GM12801 (cell line): ENCODE measurements around the gene NKAPD1.

Experiments
- TF ChIP-seq, protein P1 (sequence below): IDR thresholded peaks from one replicate; pipeline ENCODE4 v1.5.1; 2011; ENCODE audit warnings: control low read depth; ENCODE audit not compliant: insufficient read length; ENCODE audit errors: extremely low read depth

Gene NKAPD1

DNA sequence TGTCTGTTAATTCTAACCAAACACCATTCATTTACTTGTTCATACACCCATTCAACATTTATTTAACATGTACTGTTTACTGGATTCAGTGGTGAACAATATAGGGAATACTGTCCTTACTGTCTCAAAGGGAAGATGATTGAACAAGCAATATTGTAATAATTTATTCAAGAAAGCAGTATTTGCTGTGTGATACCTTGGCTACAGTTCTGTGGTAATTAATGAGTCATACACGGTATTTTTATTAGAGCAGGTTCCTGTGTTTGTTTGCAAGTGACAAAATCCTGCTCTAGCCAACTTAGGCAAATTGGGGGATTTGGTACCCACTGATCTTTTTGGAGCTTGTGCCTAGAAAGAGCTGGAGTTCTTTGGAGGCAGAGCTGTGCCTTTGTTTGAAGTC is 16.0 kb upstream of the NKAPD1 start:
- TF ChIP-seq, protein P1, sequence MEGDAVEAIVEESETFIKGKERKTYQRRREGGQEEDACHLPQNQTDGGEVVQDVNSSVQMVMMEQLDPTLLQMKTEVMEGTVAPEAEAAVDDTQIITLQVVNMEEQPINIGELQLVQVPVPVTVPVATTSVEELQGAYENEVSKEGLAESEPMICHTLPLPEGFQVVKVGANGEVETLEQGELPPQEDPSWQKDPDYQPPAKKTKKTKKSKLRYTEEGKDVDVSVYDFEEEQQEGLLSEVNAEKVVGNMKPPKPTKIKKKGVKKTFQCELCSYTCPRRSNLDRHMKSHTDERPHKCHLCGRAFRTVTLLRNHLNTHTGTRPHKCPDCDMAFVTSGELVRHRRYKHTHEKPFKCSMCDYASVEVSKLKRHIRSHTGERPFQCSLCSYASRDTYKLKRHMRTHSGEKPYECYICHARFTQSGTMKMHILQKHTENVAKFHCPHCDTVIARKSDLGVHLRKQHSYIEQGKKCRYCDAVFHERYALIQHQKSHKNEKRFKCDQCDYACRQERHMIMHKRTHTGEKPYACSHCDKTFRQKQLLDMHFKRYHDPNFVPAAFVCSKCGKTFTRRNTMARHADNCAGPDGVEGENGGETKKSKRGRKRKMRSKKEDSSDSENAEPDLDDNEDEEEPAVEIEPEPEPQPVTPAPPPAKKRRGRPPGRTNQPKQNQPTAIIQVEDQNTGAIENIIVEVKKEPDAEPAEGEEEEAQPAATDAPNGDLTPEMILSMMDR = no peak

DNA sequence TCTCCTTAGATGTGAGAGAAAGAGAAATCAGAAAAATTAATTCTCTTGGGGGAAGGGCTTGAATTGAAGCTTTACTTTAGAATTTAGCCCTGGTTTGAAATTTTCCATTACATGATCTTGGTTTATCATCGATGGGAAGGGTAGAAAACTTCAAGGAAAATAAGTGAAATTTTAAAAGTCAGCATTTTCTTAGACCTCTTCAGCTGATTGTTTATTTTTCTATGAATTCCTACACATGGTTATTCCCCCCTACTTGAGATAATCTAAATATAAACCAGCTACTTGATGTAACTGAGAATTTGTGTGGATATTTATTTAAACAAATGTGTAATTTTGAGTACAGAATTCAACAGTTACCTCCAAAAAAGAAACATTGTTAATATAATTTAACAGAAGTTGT is 11.2 kb upstream of the NKAPD1 start:
- TF ChIP-seq, protein P1 = no peak

DNA sequence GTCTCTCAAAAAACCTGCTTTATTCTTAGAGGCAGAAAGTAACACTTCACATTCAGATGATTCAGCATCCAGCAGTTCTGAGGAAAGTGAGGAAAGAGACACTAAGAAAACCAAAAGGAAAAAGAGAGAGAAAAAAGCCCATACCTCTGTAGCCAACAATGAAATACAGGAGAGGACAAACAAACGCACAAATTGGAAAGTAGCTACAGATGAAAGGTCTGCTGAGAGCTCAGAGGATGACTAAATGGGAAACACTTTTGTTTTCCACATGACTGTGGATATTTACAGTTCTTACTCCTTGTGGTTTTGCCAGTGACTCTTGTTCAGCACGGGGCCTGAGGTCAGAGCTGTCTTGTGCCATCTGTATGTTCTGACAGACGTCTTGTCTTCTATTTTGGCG is 8.6 kb downstream of the NKAPD1 start:
- TF ChIP-seq, protein P1 = no peak

DNA sequence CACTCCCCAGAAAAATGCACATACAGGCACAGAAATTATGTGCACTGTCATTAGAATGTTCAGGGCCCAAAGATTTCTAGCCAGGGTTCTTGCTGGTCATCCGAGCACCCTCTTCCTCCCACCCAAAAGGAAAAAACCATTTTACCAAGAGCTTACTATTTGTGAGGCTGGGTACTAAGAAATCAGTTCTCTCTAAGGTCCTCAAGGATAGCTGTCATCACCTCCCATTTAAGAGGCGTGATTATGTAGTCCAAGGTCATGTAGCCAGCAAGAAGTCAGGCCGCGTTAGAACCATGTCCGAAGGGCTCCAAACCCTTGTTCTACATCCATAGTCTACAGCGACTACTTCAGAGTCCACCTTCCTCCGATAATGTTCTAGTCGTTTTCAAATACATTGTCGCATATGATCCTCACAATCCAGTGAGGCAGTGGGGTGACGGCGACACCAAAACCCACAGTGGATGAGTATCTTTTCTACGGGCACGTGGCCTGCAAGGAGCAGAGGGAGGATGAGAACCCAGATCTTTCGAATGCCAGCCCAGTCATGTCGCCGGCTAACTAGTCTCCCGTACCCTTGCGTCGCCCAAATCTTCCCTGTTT is 11.8 kb downstream of the NKAPD1 start:
- TF ChIP-seq, protein P1 = no peak

DNA sequence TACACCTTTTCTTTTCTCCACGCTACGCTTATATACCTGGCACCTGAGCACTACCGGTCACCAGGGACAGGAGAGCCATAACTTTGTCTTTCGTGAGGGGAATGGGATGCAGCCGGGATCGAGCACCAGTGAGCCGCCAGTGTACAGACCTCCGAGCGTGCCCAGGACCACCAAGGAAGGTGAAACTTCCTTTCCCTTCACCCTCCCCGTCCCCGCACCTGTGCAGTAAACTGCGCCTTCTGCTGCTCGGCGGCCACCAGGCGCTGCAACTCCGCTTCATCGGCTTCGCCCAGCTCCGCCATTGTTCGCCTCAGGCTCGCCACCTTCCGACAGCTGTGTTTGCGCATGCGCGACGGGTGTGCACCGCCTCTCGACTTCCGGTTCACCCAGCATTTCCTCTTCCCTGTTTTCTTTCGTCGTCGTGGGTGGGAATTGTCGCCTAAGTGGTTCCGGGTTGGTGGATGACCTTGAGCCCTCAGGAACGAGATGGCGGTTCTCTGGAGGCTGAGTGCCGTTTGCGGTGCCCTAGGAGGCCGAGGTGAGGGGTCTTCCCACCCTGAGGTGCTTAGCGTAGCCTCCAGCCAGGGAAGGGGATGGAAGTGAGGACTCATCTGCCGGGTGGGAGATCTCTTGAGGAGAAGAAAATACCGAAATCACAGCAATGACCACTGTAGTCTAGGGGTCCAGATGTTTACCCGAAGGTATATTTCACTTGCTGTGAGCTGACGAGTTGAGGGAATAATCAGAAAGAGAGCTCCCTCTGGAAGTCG is 12.5 kb downstream of the NKAPD1 start, which contains the start of the genes SDHD and TIMM8B:
SDHD (plus strand) TSS at position 452 of the 770 bp plus-strand sequence; CDS start at position 487, 35 bp downstream.
TIMM8B (minus strand) TSS at position 335 of the 770 bp plus-strand sequence; CDS start at position 302, 33 bp downstream.
- TF ChIP-seq, protein P1 = no peak

DNA sequence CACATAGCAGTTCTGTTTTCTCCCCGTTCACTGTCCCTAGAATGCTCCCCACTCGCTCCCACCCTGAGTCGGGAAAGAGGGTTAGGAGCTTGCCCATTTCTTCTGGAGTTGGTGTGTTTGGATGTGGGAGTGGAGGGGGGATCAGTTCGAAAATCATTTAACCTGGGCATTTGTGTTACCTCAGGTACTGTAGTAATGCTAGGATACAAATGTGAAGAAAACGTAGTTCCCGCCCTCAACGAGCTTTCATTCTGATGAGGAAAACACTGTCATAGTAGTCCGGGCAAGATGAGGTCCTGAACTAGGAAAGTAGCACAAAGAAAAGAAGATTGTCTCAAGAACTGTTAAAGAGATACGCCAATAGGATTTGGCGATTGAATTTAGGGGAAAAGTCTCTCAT is 13.1 kb downstream of the NKAPD1 start:
- TF ChIP-seq, protein P1 = no peak

DNA sequence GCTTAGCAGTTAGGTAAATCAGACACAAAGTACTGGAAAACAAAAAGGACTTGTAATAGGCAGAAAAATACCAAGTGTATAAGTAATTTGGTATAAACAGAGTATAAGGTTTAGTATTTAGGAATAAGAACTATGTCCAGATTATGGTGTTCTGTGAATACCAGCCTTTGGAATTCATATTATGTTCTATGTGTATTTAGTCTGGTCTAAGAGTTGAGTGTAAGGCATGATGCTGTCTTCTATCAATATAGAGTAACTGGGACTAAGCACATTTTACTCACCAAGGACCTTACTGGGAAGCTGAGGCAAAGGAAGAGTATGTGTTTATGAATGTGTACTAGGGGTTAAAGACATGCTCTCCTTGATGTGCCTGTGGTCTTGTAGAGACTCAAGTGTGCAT is 22.1 kb downstream of the NKAPD1 start:
- TF ChIP-seq, protein P1 = no peak
